Measurements from ENCODE around the gene TMPRSS15. TPM values are rescaled to one million over a fixed set of nuclear protein-coding genes. Genes with fewer than 3 reads are reported as not detected.

The TMPRSS15 gene
- total RNA-seq, 2 experiments from 2014 or later = not detected

- Mint-ChIP-seq H3K36me3 (ENCODE audit: low read depth) (no peaks in the 10 kb centered on the region), H3K4me3 (no peak overlapping the region), H3K27ac (no peak overlapping the region), H3K4me1 (ENCODE audit: low read depth) (no peaks in the 10 kb centered on the region), H3K27me3 (no peaks in the 10 kb centered on the region), H3K9me3 (no peaks in the 10 kb centered on the region)
- ATAC-seq = no peak
- POLR2A ChIA-PET = no interaction called here
- intact Hi-C loops (cut with micrococcal nuclease) = no loop called here
- TF ChIP-seq CTCF (IDR thresholded peaks at IDR 0.05) = no peak
- CTCF ChIA-PET = no interaction called here
- DNase-seq = no peak
These were observed 118.2 kb downstream of the TMPRSS15 start for GRCh38 chr21:18285379-18285778.

GRCh38 chr21:18275781-18276180 is 127.8 kb downstream of the TMPRSS15 start:
- ATAC-seq (no peak), DNase-seq (no peak)
- TF ChIP-seq CTCF (IDR thresholded peaks at IDR 0.05) = no peak
- no peaks in the 10 kb centered on the region for H3K4me1 Mint-ChIP-seq (ENCODE audit: low read depth)
- H3K27me3 Mint-ChIP-seq = no peaks in the 10 kb centered on the region
- ChIA-PET POLR2A (no interaction called here), CTCF (no interaction called here)
- intact Hi-C loops (cut with micrococcal nuclease) = no loop called here
- no peaks in the 10 kb centered on the region for H3K9me3 Mint-ChIP-seq
- H3K36me3 Mint-ChIP-seq (ENCODE audit: low read depth) = no peaks in the 10 kb centered on the region
- no peak overlapping the region for H3K4me3 Mint-ChIP-seq
- no peak overlapping the region for H3K27ac Mint-ChIP-seq

- ChIA-PET POLR2A (interaction anchor here (0.5 kb wide), 1 partner anchor 31 kb away, joined by 5 read pairs; no protein-coding TSS in a partner anchor), CTCF (no interaction called here)
- Mint-ChIP-seq H3K27me3 (no peaks in the 10 kb centered on the region), H3K9me3 (no peaks in the 10 kb centered on the region), H3K27ac (no peak overlapping the region), H3K36me3 (ENCODE audit: low read depth) (no peaks in the 10 kb centered on the region), H3K4me3 (no peak overlapping the region), H3K4me1 (ENCODE audit: low read depth) (no peaks in the 10 kb centered on the region)
- ATAC-seq (no peak), DNase-seq (no peak)
- intact Hi-C loops (cut with micrococcal nuclease) = no loop called here
- TF ChIP-seq CTCF (IDR thresholded peaks at IDR 0.05) = no peak
These were observed 129.2 kb downstream of the TMPRSS15 start for GRCh38 chr21:18274370-18274769.

GRCh38 chr21:18273400-18273799 is 130.2 kb downstream of the TMPRSS15 start:
- CTCF ChIA-PET = no interaction called here
- ATAC-seq = no peak
- no peaks in the 10 kb centered on the region for H3K4me1 Mint-ChIP-seq (ENCODE audit: low read depth)

GRCh38 chr21:18269856-18270255 is 133.7 kb downstream of the TMPRSS15 start:
- H3K4me3 Mint-ChIP-seq = no peak overlapping the region
- H3K4me1 Mint-ChIP-seq (ENCODE audit: low read depth) = no peaks in the 10 kb centered on the region
- no peak for DNase-seq
- H3K9me3 Mint-ChIP-seq = no peaks in the 10 kb centered on the region
- H3K36me3 Mint-ChIP-seq (ENCODE audit: low read depth) = no peaks in the 10 kb centered on the region
- TF ChIP-seq CTCF (IDR thresholded peaks at IDR 0.05) = no peak
- ChIA-PET POLR2A (no interaction called here), CTCF (no interaction called here)
- ATAC-seq = no peak
- intact Hi-C loops (cut with micrococcal nuclease) = no loop called here
- H3K27ac Mint-ChIP-seq = no peak overlapping the region
- no peaks in the 10 kb centered on the region for H3K27me3 Mint-ChIP-seq

More at GRCh38 chr21:18273400-18273799, 130.2 kb downstream of the TMPRSS15 start:
- Mint-ChIP-seq H3K36me3 (ENCODE audit: low read depth) (no peaks in the 10 kb centered on the region), H3K27me3 (no peaks in the 10 kb centered on the region), H3K4me3 (no peak overlapping the region), H3K9me3 (no peaks in the 10 kb centered on the region), H3K27ac (no peak overlapping the region)
- no peak for TF ChIP-seq CTCF (IDR thresholded peaks at IDR 0.05)
- intact Hi-C loops (cut with micrococcal nuclease) = no loop called here
- POLR2A ChIA-PET = no interaction called here
- DNase-seq = no peak
